H1 (cell line): ENCODE results near the gene LBH. TPM values are rescaled to one million over a fixed set of nuclear protein-coding genes. Genes with fewer than 3 reads are reported as not detected.

Source experiments
- BACH1 ChIP-seq: IDR thresholded peaks from 2 replicates; pipeline ENCODE4 v1.6.1; 2012; ENCODE audit warnings: low read length, improper control_type of control experiment
- CBX5 ChIP-seq: fragments of 300-800, 300-1000 bp; sonication (generic); IDR thresholded peaks from 2 replicates; pipeline ENCODE4 v1.7.1; 2016; ENCODE audit warnings: antibody characterized with exemption, low read length, low read depth
- CHD2 ChIP-seq: IDR thresholded peaks from 2 replicates; pipeline ENCODE4 v1.6.1; 2012; ENCODE audit warnings: low read length, improper control_type of control experiment
- PHF8 ChIP-seq: fragments of 200-600 bp; sonication (generic); conservative IDR thresholded peaks from 2 replicates; pipeline ENCODE4 v1.7.1; 2012; ENCODE audit warnings: low read depth, mild to moderate bottlenecking, inconsistent platforms, low read length, moderate library complexity
- POLR2AphosphoS5 ChIP-seq: IDR thresholded peaks from 2 replicates; pipeline ENCODE4 v1.6.1; 2011; ENCODE audit warnings: low read depth, low read length
- SIRT6 ChIP-seq: IDR thresholded peaks from one replicate; pipeline ENCODE4 v1.7.1; 2012; ENCODE audit warnings: low read length, inconsistent platforms
- polyA plus RNA-seq, 7 experiments: library from polyadenylated mRNA; depleted of rRNA in 3 of 7; stranded (reverse) in 5 of 7; unstranded in 2 of 7; fragments of >200 nt in 5 of 7; fragments of 200-250 nt in 2 of 7; gene quantifications; 1 replicate in 5 of 7; 2 replicates in 1 of 7; 4 replicates in 1 of 7; pipeline versions ENCODE4 v1.2.1 to v1.2.3, GENCODE V29; 2011 to 2013; ENCODE audit warnings: missing spikeins in 2 of 7, mixed read lengths in 2 of 7
- total RNA-seq: library from RNA; stranded (reverse); fragmentation: NEBNext Ultra II Directional; extraction: Animal tissue kit (Norgen Biotek cat#: 25700); gene quantifications from 2 replicates; pipeline ENCODE4 v1.2.1, GENCODE V29; 2021

Gene LBH
- total and polyA plus RNA-seq, 2 of the 8 experiments (the other 6 are each of a cell fraction or from before 2014, with no cell fraction given), result 25.7 to 34.5 TPM

GRCh38 chr2:30195016-30195415 lies 36.3 kb upstream of the LBH start (continued):
- TF ChIP-seq CBX5, result no peak
- TF ChIP-seq BACH1, result no peak
- no peak for TF ChIP-seq PHF8
- TF ChIP-seq CHD2, result no peak
- no peak for TF ChIP-seq POLR2AphosphoS5
- TF ChIP-seq SIRT6, result no peak
- TF ChIP-seq, all 59 proteins: peak for 0
